Psoas muscle (tissue), 8 donors: ENCODE data around the gene CNNM4. TPM values are rescaled to one million over a fixed set of nuclear protein-coding genes. Genes with fewer than 3 reads are reported as not detected.
A peak's percentile ranks its signal among the peaks of the same experiment; 100 is the strongest.

Experiments
- ATAC-seq, 4 donors: fragments of 200-7000 bp; cut with Tn5 transposase; one replicate each; pipeline ENCODE4 v1.9.1; 2020; ENCODE audit warnings: moderate library complexity in 3 of 4, mild to moderate bottlenecking in 2 of 4
- DNase-seq, 2 donors: peaks; one replicate each; pipeline ENCODE4 v3.0.0-alpha.2; 2020
- H3K27ac ChIP-seq: fragments of 200-600 bp; one replicate; pipeline ENCODE4 v1.8.0; 2022
- H3K27me3 ChIP-seq, 3 donors: fragments of 200-600 bp in 1 of 3; one replicate each; pipeline versions ENCODE4 v1.6.1 to v1.8.0; 2013 to 2022; ENCODE audit warnings: low read length in 2 of 3, mild to moderate bottlenecking in 2 of 3, moderate library complexity in 1 of 3; ENCODE audit not compliant: insufficient read depth in 3 of 3
- H3K36me3 ChIP-seq, 2 donors: fragments of 200-600 bp in 1 of 2; one replicate each; pipeline versions ENCODE4 v1.6.1 to v1.8.0; 2013 to 2022; ENCODE audit warnings: low read depth in 1 of 2, mild to moderate bottlenecking in 1 of 2, moderate library complexity in 1 of 2; ENCODE audit not compliant: insufficient read depth in 1 of 2
- H3K4me1 ChIP-seq: fragments of 200-600 bp; one replicate; pipeline ENCODE4 v1.8.0; 2022
- H3K4me3 ChIP-seq: fragments of 200-600 bp; one replicate; pipeline ENCODE4 v1.8.0; 2022; ENCODE audit warnings: mild to moderate bottlenecking
- H3K9me3 ChIP-seq: fragments of 200-600 bp; one replicate; pipeline ENCODE4 v1.8.0; 2022
- WGBS, 3 donors: extraction: QIAGEN DNeasy Blood & Tissue Kit; methylation state at CpG; one replicate each; pipeline versions ENCODE4 v1.1.6 to v1.1.7; 2013; 5-methylcytosine and 5-hydroxymethylcytosine counted together
- intact Hi-C, 2 donors: fragments of 100-400 bp; cut with DNase I; formaldehyde crosslinking; loops; one replicate each; pipeline versions ENCODE4 v1.11.0 to v1.14.2; 2022
- polyA plus RNA-seq, 3 donors: library from polyadenylated mRNA; stranded (reverse); fragments of 200-250 nt; gene quantifications; one replicate each; pipeline ENCODE4 v1.2.3, GENCODE V29; 2013
- total RNA-seq, 4 donors: library from RNA; stranded (reverse); fragmentation: NEBNext Ultra II Directional in 2 of 4; extraction: Animal tissue kit (Norgen Biotek cat#: 25700) in 2 of 4; gene quantifications; one replicate each; pipeline versions ENCODE4 v1.2.1 to v1.2.4, GENCODE V29; 2021 to 2023
- TF ChIP-seq, protein P1 (sequence below): fragments of 200-600 bp; IDR thresholded peaks from one replicate; pipeline ENCODE4 v1.8.0; 2022; ENCODE audit warnings: antibody characterized with exemption
- donor health status: healthy with polysubstance abuse.
- donor health status: DM: no; HTN: no; CAD: no; lungs with moderate emphysema.
- donor health status: Bipolar disorder and iron deficiency.
- donor health status: healthy.
- donor health status: DM: yes; HTN: yes; CAD: no.
- donor health status: DM: no; HTN: no; CAD: no.
- donor health status: DM: no; HTN: no; CAD: no.
- donor health status: DM: yes; HTN: yes; CAD: no.

CNNM4 gene
- total and polyA plus RNA-seq, 7 donors: 2.7 to 28.8 (median 12.2) TPM

- DNase-seq: no peak
- H3K4me3 ChIP-seq: no peak overlapping the region
- TF ChIP-seq, protein P1, sequence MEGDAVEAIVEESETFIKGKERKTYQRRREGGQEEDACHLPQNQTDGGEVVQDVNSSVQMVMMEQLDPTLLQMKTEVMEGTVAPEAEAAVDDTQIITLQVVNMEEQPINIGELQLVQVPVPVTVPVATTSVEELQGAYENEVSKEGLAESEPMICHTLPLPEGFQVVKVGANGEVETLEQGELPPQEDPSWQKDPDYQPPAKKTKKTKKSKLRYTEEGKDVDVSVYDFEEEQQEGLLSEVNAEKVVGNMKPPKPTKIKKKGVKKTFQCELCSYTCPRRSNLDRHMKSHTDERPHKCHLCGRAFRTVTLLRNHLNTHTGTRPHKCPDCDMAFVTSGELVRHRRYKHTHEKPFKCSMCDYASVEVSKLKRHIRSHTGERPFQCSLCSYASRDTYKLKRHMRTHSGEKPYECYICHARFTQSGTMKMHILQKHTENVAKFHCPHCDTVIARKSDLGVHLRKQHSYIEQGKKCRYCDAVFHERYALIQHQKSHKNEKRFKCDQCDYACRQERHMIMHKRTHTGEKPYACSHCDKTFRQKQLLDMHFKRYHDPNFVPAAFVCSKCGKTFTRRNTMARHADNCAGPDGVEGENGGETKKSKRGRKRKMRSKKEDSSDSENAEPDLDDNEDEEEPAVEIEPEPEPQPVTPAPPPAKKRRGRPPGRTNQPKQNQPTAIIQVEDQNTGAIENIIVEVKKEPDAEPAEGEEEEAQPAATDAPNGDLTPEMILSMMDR: no peak
- intact Hi-C loops: loop anchor here in 1 of 2 donors (5.0 kb wide), 2 partner anchors 67 to 68 kb away; no protein-coding TSS in a partner anchor
- no peak for ATAC-seq
- H3K4me1 ChIP-seq: peaks cover 34% of the 10 kb centered on the region
- no peaks in the 10 kb centered on the region for H3K9me3 ChIP-seq
- H3K36me3 ChIP-seq: peaks cover 14 to 79% of the 10 kb centered on the region in 2 donors
- no peak overlapping the region for H3K27ac ChIP-seq
- 74 to 82% (median 78%) methylated on average over 8 of the region's 8 CpGs for WGBS, 3 donors
- H3K27me3 ChIP-seq: no peaks in the 10 kb centered on the region
These were observed 25.7 kb upstream of the CNNM4 start for GRCh38 chr2:96734880-96735583.

GRCh38 chr2:96737251-96737650 is 23.5 kb upstream of the CNNM4 start:
- H3K4me3 ChIP-seq: peak overlapping the region; percentile 16
- H3K9me3 ChIP-seq: no peaks in the 10 kb centered on the region
- 67 to 81% (median 72%) methylated on average over 2 of the region's 2 CpGs for WGBS, 3 donors
- H3K36me3 ChIP-seq: peaks cover 14 to 57% of the 10 kb centered on the region in 2 donors
- H3K27ac ChIP-seq: no peak overlapping the region
- DNase-seq: no peak
- peaks cover 39% of the 10 kb centered on the region for H3K4me1 ChIP-seq
- ATAC-seq: no peak
- TF ChIP-seq, protein P1: no peak
- intact Hi-C loops: loop anchor here in 1 of 2 donors (5.0 kb wide), 2 partner anchors 65 to 70 kb away; no protein-coding TSS in a partner anchor
- H3K27me3 ChIP-seq: no peaks in the 10 kb centered on the region

GRCh38 chr2:96737831-96738230 is 22.9 kb upstream of the CNNM4 start:
- H3K36me3 ChIP-seq: peaks cover 13 to 51% of the 10 kb centered on the region in 2 donors
- H3K27ac ChIP-seq: no peak overlapping the region
- DNase-seq (no peak), ATAC-seq (no peak)
- no peaks in the 10 kb centered on the region for H3K27me3 ChIP-seq
- TF ChIP-seq, protein P1: no peak
- 70 to 77% (median 73%) methylated on average over 2 of the region's 2 CpGs for WGBS, 3 donors
- H3K4me1 ChIP-seq: peaks cover 39% of the 10 kb centered on the region
- no peaks in the 10 kb centered on the region for H3K9me3 ChIP-seq
- H3K4me3 ChIP-seq: peak overlapping the region; percentile 77
- intact Hi-C loops: loop anchor here in 1 of 2 donors (5.0 kb wide), 2 partner anchors 64 to 71 kb away; no protein-coding TSS in a partner anchor

- H3K9me3 ChIP-seq: no peaks in the 10 kb centered on the region
- 14 to 20% (median 15%) methylated on average over 4 of the region's 4 CpGs for WGBS, 3 donors
- DNase-seq (no peak), ATAC-seq (no peak)
- peak overlapping the region; percentile 64 for H3K27ac ChIP-seq
- H3K27me3 ChIP-seq: no peaks in the 10 kb centered on the region
- H3K4me1 ChIP-seq: peaks cover 39% of the 10 kb centered on the region
- TF ChIP-seq, protein P1: no peak
- intact Hi-C loops: loop anchor here in 1 of 2 donors (5.0 kb wide), 2 partner anchors 63 to 72 kb away; no protein-coding TSS in a partner anchor
- H3K36me3 ChIP-seq: peaks cover 4 to 38% of the 10 kb centered on the region in 2 donors
- peak overlapping the region; percentile 77 for H3K4me3 ChIP-seq
These were observed 21.5 kb upstream of the CNNM4 start for GRCh38 chr2:96739076-96739632.
